Right cardiac atrium (tissue), 5 donors: Measurements from ENCODE around the gene GALNT6. TPM values are rescaled to one million over a fixed set of nuclear protein-coding genes. Genes with fewer than 3 reads are reported as not detected.
A peak's percentile ranks its signal among the peaks of the same experiment; 100 is the strongest.

Experiments
- ATAC-seq, 2 donors: fragments of 200-7000 bp; cut with Tn5 transposase; one replicate each; pipeline versions ENCODE4 v1.8.0 to v1.9.1; 2020; ENCODE audit warnings: moderate library complexity in 2 of 2, mild to moderate bottlenecking in 1 of 2
- DNase-seq, 3 donors: peaks; one replicate each; pipeline ENCODE4 v3.0.0-alpha.2; 2020
- H3K27ac ChIP-seq: one replicate; pipeline ENCODE4 v1.5.1; 2013; ENCODE audit warnings: mild to moderate bottlenecking, low read length, control low read depth, moderate library complexity
- H3K27me3 ChIP-seq: one replicate; pipeline ENCODE4 v1.6.1; 2013; ENCODE audit not compliant: control insufficient read depth, insufficient read depth
- H3K4me1 ChIP-seq: one replicate; pipeline ENCODE4 v1.6.1; 2013; ENCODE audit warnings: low read length; ENCODE audit not compliant: control insufficient read depth, insufficient read depth
- H3K4me3 ChIP-seq: one replicate; pipeline ENCODE4 v1.5.1; 2013; ENCODE audit warnings: low read length, control low read depth
- H3K9me3 ChIP-seq: one replicate; pipeline ENCODE4 v1.6.1; 2013; ENCODE audit warnings: low read length; ENCODE audit not compliant: control insufficient read depth
- WGBS: extraction: QIAGEN DNeasy Blood & Tissue Kit; methylation state at CpG from one replicate; pipeline ENCODE4 v1.1.7; 2013; 5-methylcytosine and 5-hydroxymethylcytosine counted together
- intact Hi-C, 4 donors: fragments of 100-400 bp; cut with DNase I; formaldehyde crosslinking; loops; one replicate each; pipeline versions ENCODE4 v1.11.0 to v1.14.0; 2022 to 2023
- polyA plus RNA-seq: library from polyadenylated mRNA; stranded (reverse); fragments of 200-250 nt; gene quantifications from one replicate; pipeline ENCODE4 v1.2.3, GENCODE V29; 2013
- total RNA-seq, 4 donors: library from RNA; stranded (reverse); fragmentation: NEBNext Ultra II Directional; extraction: Animal tissue kit (Norgen Biotek cat#: 25700); gene quantifications; one replicate each; pipeline ENCODE4 v1.2.1, GENCODE V29; 2021
- donor health status: healthy with polysubstance abuse.
- donor health status: DM: no; HTN: yes; CAD: no.
- donor health status: DM: no; HTN: no; CAD: no.
- donor health status: DM: no; HTN: yes; CAD: no; lungs with severe emphysema.
- donor health status: DM: yes; HTN: yes; CAD: no.

The GALNT6 gene
- total and polyA plus RNA-seq, 5 donors, result 0.25 to 2.2 (median 1.3) TPM

GRCh38 chr12:51334764-51335163, 56.4 kb downstream of the GALNT6 start:
- Histone ChIP-seq H3K27ac (no peak overlapping the region), H3K9me3 (no peaks in the 10 kb centered on the region), H3K4me3 (no peak overlapping the region), H3K4me1 (no peaks in the 10 kb centered on the region), H3K27me3 (no peaks in the 10 kb centered on the region)
- ATAC-seq, result no peak
- no peak for DNase-seq
- intact Hi-C loops, result no loop called here
- 84% methylated on average over 4 of the region's 4 CpGs for WGBS

GRCh38 chr12:51333536-51333935, 57.7 kb downstream of the GALNT6 start:
- Histone ChIP-seq H3K9me3 (no peaks in the 10 kb centered on the region), H3K27ac (no peak overlapping the region), H3K4me1 (no peaks in the 10 kb centered on the region), H3K4me3 (no peak overlapping the region), H3K27me3 (no peaks in the 10 kb centered on the region)
- DNase-seq, result no peak
- intact Hi-C loops, result no loop called here
- ATAC-seq, result no peak
- 73% methylated on average over 6 of the region's 6 CpGs for WGBS

- H3K9me3 ChIP-seq, result no peaks in the 10 kb centered on the region
- DNase-seq, result no peak
- no peaks in the 10 kb centered on the region for H3K27me3 ChIP-seq
- intact Hi-C loops, result no loop called here
- no peak for ATAC-seq
- H3K4me3 ChIP-seq, result no peak overlapping the region
- no peaks in the 10 kb centered on the region for H3K4me1 ChIP-seq
- no peak overlapping the region for H3K27ac ChIP-seq
These were observed 61.0 kb downstream of the GALNT6 start for GRCh38 chr12:51330186-51330585.

GRCh38 chr12:51329742-51330141, 61.5 kb downstream of the GALNT6 start:
- Histone ChIP-seq H3K27ac (no peak overlapping the region), H3K4me1 (no peaks in the 10 kb centered on the region), H3K27me3 (no peaks in the 10 kb centered on the region), H3K4me3 (no peak overlapping the region), H3K9me3 (no peaks in the 10 kb centered on the region)
- intact Hi-C loops, result no loop called here
- no peak for ATAC-seq
- WGBS, result 80% methylated on average over 5 of the region's 5 CpGs
- no peak for DNase-seq

- no peaks in the 10 kb centered on the region for H3K4me1 ChIP-seq
- no peaks in the 10 kb centered on the region for H3K27me3 ChIP-seq
- DNase-seq, result no peak
- intact Hi-C loops, result no loop called here
- H3K9me3 ChIP-seq, result no peaks in the 10 kb centered on the region
- no peak overlapping the region for H3K27ac ChIP-seq
- 91% methylated on average over 4 of the region's 4 CpGs for WGBS
- no peak overlapping the region for H3K4me3 ChIP-seq
- no peak for ATAC-seq
These were observed 62.6 kb downstream of the GALNT6 start for GRCh38 chr12:51328587-51328986.

- H3K4me3 ChIP-seq, result no peak overlapping the region
- DNase-seq, result peak in 2 of 3 donors; percentile 28 to 61
- 58% methylated on average over 7 of the region's 7 CpGs for WGBS
- H3K4me1 ChIP-seq, result no peaks in the 10 kb centered on the region
- intact Hi-C loops, result no loop called here
- no peaks in the 10 kb centered on the region for H3K27me3 ChIP-seq
- ATAC-seq, result peak; percentile 74 to 88
- H3K9me3 ChIP-seq, result no peaks in the 10 kb centered on the region
- H3K27ac ChIP-seq, result no peak overlapping the region
These were observed 64.3 kb downstream of the GALNT6 start for GRCh38 chr12:51326698-51327439.

- H3K4me3 ChIP-seq, result no peak overlapping the region
- intact Hi-C loops, result no loop called here
- no peaks in the 10 kb centered on the region for H3K4me1 ChIP-seq
- ATAC-seq, result no peak
- H3K27me3 ChIP-seq, result no peaks in the 10 kb centered on the region
- DNase-seq, result no peak
- no peaks in the 10 kb centered on the region for H3K9me3 ChIP-seq
- WGBS, result 91% methylated on average over 4 of the region's 4 CpGs
- H3K27ac ChIP-seq, result no peak overlapping the region
These were observed 66.3 kb downstream of the GALNT6 start for GRCh38 chr12:51324953-51325352.

- Histone ChIP-seq H3K4me1 (no peaks in the 10 kb centered on the region), H3K4me3 (peak within 1 kb of the TSS; percentile 2), H3K9me3 (no peaks in the 10 kb centered on the region), H3K27me3 (no peaks in the 10 kb centered on the region), H3K27ac (no peak within 1 kb of the TSS)
- DNase-seq (peak; percentile 51 to 86 (median 85)), ATAC-seq (peak; percentile 60 to 64)
- 86% methylated on average over 60 of the region's 60 CpGs for WGBS
- intact Hi-C loops, result no loop called here
These were observed 67.0 kb downstream of the GALNT6 start, which contains the start of gene BIN2 for GRCh38 chr12:51323966-51324895. TSS of gene BIN2 (minus strand) at chr12:51324174. CDS start at chr12:51324102, 72 bp downstream.

- Histone ChIP-seq H3K9me3 (no peaks in the 10 kb centered on the region), H3K4me3 (peak overlapping the region; percentile 2), H3K27ac (no peak overlapping the region), H3K27me3 (no peaks in the 10 kb centered on the region), H3K4me1 (no peaks in the 10 kb centered on the region)
- 86% methylated on average over 15 of the region's 15 CpGs for WGBS
- ATAC-seq, result no peak
- no peak for DNase-seq
- intact Hi-C loops, result no loop called here
These were observed 67.8 kb downstream of the GALNT6 start for GRCh38 chr12:51323317-51323960.

GRCh38 chr12:51322452-51322851, 68.8 kb downstream of the GALNT6 start:
- no peak overlapping the region for H3K4me3 ChIP-seq
- no peaks in the 10 kb centered on the region for H3K9me3 ChIP-seq
- ATAC-seq, result no peak
- 80% methylated on average over 5 of the region's 5 CpGs for WGBS
- H3K27me3 ChIP-seq, result no peaks in the 10 kb centered on the region
- intact Hi-C loops, result no loop called here
- H3K4me1 ChIP-seq, result no peaks in the 10 kb centered on the region
- no peak for DNase-seq
- no peak overlapping the region for H3K27ac ChIP-seq

- no peak overlapping the region for H3K27ac ChIP-seq
- WGBS, result 85% methylated on average over 3 of the region's 3 CpGs
- H3K4me3 ChIP-seq, result no peak overlapping the region
- H3K9me3 ChIP-seq, result no peaks in the 10 kb centered on the region
- H3K27me3 ChIP-seq, result no peaks in the 10 kb centered on the region
- DNase-seq, result no peak
- ATAC-seq, result no peak
- intact Hi-C loops, result no loop called here
- H3K4me1 ChIP-seq, result no peaks in the 10 kb centered on the region
These were observed 69.3 kb downstream of the GALNT6 start for GRCh38 chr12:51321882-51322281.
